Ishikawa (cell line): ENCODE data around the gene ORM2.

Source experiments
- CEBPB ChIP-seq: IDR thresholded peaks from 2 replicates; pipeline ENCODE4 v1.6.1; 2012
- CREB1 ChIP-seq: IDR thresholded peaks from 2 replicates; pipeline ENCODE4 v1.6.1; 2012; ENCODE audit warnings: low read depth
- EGR1 ChIP-seq: IDR thresholded peaks from 2 replicates; pipeline ENCODE4 v1.6.1; 2012
- EP300 ChIP-seq: IDR thresholded peaks from 2 replicates; pipeline ENCODE4 v1.6.1; 2012; ENCODE audit warnings: borderline replicate concordance
- FOXM1 ChIP-seq: IDR thresholded peaks from 2 replicates; pipeline ENCODE4 v1.6.1; 2012; ENCODE audit warnings: low read depth, borderline replicate concordance
- NFIC ChIP-seq: IDR thresholded peaks from 2 replicates; pipeline ENCODE4 v1.6.1; 2012
- RAD21 ChIP-seq: IDR thresholded peaks from 2 replicates; pipeline ENCODE4 v1.6.1; 2012; ENCODE audit warnings: low read depth
- TAF1 ChIP-seq: IDR thresholded peaks from 2 replicates; pipeline ENCODE4 v1.6.1; 2012; ENCODE audit warnings: low read depth, mild to moderate bottlenecking
- TCF12 ChIP-seq: IDR thresholded peaks from 2 replicates; pipeline ENCODE4 v1.6.1; 2012; ENCODE audit warnings: low read depth
- TEAD4 ChIP-seq: IDR thresholded peaks from 2 replicates; pipeline ENCODE4 v1.6.1; 2012
- YY1 ChIP-seq: IDR thresholded peaks from 2 replicates; pipeline ENCODE4 v1.6.1; 2012; ENCODE audit warnings: low read depth
- ZBTB7A ChIP-seq: IDR thresholded peaks from 2 replicates; pipeline ENCODE4 v1.6.1; 2012; ENCODE audit warnings: low read depth
- TF ChIP-seq, protein P1 (sequence below): IDR thresholded peaks from 2 replicates; pipeline ENCODE4 v1.6.1; 2012
- TF ChIP-seq, protein P2 (sequence below): IDR thresholded peaks from 2 replicates; pipeline ENCODE4 v1.6.1; 2012; ENCODE audit warnings: low read depth, mild to moderate bottlenecking
- TF ChIP-seq, protein P3 (sequence below): IDR thresholded peaks from 2 replicates; pipeline ENCODE4 v1.6.1; 2012

Gene ORM2

DNA sequence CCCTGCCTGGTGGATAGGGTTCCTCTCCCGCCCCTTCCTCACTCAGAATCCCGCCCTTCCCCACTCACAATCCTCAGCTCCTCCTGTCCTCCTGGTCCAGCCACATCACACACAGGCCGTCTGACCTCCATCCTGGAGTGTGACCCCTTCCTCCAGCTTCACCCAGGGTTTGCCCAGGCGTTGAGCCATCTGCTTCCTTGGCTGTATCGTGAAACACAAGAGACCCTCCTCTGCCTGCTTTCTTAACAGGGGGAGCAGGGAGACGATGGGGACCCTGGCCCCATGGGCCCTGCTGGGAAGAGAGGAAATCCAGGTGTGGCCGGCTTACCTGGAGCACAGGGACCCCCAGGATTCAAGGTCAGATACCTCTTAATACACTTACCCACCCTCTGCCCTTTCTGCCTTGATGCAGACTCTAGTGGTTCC, 39.1 kb upstream of the ORM2 start:
- TF ChIP-seq ZBTB7A = no peak
- TF ChIP-seq, protein P1, sequence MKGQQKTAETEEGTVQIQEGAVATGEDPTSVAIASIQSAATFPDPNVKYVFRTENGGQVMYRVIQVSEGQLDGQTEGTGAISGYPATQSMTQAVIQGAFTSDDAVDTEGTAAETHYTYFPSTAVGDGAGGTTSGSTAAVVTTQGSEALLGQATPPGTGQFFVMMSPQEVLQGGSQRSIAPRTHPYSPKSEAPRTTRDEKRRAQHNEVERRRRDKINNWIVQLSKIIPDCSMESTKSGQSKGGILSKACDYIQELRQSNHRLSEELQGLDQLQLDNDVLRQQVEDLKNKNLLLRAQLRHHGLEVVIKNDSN = no peak
- no peak for TF ChIP-seq EGR1
- no peak for TF ChIP-seq TCF12
- TF ChIP-seq CREB1 = no peak
- TF ChIP-seq, protein P2, sequence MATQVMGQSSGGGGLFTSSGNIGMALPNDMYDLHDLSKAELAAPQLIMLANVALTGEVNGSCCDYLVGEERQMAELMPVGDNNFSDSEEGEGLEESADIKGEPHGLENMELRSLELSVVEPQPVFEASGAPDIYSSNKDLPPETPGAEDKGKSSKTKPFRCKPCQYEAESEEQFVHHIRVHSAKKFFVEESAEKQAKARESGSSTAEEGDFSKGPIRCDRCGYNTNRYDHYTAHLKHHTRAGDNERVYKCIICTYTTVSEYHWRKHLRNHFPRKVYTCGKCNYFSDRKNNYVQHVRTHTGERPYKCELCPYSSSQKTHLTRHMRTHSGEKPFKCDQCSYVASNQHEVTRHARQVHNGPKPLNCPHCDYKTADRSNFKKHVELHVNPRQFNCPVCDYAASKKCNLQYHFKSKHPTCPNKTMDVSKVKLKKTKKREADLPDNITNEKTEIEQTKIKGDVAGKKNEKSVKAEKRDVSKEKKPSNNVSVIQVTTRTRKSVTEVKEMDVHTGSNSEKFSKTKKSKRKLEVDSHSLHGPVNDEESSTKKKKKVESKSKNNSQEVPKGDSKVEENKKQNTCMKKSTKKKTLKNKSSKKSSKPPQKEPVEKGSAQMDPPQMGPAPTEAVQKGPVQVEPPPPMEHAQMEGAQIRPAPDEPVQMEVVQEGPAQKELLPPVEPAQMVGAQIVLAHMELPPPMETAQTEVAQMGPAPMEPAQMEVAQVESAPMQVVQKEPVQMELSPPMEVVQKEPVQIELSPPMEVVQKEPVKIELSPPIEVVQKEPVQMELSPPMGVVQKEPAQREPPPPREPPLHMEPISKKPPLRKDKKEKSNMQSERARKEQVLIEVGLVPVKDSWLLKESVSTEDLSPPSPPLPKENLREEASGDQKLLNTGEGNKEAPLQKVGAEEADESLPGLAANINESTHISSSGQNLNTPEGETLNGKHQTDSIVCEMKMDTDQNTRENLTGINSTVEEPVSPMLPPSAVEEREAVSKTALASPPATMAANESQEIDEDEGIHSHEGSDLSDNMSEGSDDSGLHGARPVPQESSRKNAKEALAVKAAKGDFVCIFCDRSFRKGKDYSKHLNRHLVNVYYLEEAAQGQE = no peak
- no peak for TF ChIP-seq NFIC
- TF ChIP-seq EP300 = no peak
- TF ChIP-seq CEBPB = no peak
- TF ChIP-seq FOXM1 = no peak
- TF ChIP-seq TAF1 = no peak
- TF ChIP-seq, protein P3, sequence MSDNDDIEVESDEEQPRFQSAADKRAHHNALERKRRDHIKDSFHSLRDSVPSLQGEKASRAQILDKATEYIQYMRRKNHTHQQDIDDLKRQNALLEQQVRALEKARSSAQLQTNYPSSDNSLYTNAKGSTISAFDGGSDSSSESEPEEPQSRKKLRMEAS = no peak
- TF ChIP-seq TEAD4 = no peak
- TF ChIP-seq YY1 = no peak

DNA sequence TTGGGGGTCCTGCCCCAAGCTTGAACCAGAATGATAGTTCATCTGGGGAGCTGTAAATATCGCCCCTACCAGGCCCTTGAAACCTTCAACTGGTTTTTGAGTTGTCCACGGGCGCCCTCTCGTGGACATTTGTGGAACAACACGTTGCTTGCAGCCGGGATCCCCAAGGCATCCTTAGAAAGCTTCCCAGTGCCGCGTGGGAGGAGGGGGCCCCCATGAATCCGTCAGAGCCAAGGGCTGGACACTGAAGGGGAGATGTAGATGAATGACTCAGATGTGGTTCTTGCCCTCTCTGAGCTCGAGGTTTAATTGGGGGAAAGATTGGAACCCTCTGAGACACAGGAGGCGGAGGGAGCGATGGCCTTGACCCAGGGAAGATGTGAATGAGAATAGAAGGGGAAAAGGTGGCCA, 38.6 kb upstream of the ORM2 start:
- TF ChIP-seq RAD21 (peak; percentile 93), EGR1 (no peak)

DNA sequence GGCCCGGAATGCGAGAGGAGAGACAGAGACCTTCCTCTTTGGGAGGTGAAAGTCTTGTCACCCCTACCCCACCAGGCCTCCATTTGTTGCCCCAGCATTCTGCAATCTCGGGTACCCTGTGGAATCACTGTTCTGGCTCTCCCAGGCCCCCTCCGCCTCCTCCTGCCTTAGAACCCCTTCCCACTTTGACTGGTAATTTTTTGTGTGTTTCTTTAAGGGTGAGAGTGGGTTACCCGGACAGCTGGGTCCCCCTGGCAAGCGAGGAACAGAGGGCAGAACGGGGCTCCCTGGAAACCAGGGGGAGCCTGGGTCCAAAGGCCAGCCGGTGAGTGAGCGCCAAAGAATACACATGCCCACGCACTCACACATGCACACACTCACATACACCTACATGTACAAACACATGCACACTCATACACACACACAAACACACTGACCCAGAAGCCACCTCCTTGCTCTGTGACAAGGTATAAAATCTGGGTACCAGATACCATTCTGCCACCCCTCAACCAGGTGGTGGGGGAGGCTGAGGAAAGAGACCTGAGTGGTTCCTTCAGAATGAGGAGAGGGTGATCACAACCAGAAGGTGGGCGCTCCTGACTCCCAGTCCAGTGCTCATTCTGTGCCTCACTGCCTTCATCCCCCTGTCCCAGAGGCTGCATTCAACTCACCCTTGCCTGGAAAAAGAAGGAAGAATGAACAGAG, 37.6 kb upstream of the ORM2 start:
- TF ChIP-seq, protein P1 = no peak
- TF ChIP-seq NFIC = no peak
- no peak for TF ChIP-seq ZBTB7A
- no peak for TF ChIP-seq CREB1
- no peak for TF ChIP-seq EP300
- TF ChIP-seq, protein P3 = no peak
- no peak for TF ChIP-seq CEBPB
- no peak for TF ChIP-seq FOXM1

DNA sequence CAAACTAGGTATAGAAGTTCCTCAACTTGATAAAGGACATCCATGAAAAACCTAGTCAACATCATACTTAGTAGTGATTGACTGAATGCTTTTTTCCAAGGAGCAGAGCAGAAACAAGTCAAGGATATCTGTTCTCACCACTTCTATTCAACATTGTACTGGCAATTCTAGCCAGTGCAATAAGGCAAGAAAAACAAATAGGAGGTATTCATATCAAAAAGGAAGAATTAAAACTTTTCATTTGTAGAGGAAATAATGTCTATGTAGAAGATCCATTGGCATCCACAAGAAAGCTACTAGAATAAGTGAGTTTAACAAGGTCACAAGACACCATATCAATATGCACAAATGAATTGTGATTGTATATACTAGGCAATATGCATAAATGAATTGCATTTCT, 35.0 kb upstream of the ORM2 start:
- TF ChIP-seq, protein P2 = no peak
- TF ChIP-seq FOXM1 (no peak), NFIC (no peak)

DNA sequence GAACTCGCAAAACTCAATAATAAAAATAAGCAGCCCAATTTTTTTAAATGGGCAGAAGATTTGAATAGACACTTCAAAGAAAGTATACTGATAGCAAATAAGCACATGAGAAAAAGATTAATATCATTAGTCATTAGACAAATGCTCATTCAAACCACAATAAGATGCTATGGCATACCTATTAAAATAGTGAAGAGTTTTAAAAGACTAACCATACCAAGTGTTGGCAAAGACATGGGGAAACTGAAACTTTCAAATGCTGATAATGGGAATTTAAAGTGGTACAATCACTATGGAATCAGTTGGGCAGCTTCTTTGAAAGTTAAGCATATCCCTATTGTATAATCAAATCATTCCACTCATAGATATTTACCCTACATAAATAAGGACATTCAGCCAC, 33.3 kb upstream of the ORM2 start:
- no peak for TF ChIP-seq TCF12
- TF ChIP-seq CREB1 = no peak
- TF ChIP-seq EP300 = no peak
- TF ChIP-seq TAF1 = no peak
- no peak for TF ChIP-seq NFIC
- TF ChIP-seq, protein P2 = no peak
- TF ChIP-seq, protein P1 = no peak
